GM21447 (cell line): ENCODE data around the gene WEE1.
"Not testable (repeated sequence)": the region's sequence is repeated elsewhere in the genome, so short reads cannot be mapped to it uniquely, and the experiment has no call there.

ENCODE experiments used
- ATAC-seq: cut with Tn5 transposase; IDR thresholded peaks from one replicate; pipeline ENCODE4 v1.9.1; 2021; ENCODE audit not compliant: unreplicated experiment

WEE1 gene

DNA sequence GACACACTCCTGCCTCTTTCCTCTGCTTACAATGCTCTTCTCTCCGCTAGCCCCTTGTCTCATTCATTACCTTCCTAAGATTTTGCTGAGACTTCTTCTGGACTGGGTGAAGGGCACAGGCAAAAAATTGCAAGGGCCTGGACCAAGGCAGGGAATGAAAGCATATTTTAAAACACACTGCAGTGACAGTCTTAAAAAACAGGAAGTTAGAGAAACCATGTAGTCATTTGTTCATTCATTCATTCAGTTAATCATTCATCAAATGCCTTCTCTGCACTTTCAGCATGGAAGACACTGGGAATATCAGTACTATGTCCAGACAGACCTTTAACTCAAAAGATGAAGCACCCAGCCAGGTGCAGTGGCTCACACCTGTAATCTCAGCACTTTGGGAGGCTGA lies 45.5 kb downstream of the WEE1 start:
- no peak for ATAC-seq

DNA sequence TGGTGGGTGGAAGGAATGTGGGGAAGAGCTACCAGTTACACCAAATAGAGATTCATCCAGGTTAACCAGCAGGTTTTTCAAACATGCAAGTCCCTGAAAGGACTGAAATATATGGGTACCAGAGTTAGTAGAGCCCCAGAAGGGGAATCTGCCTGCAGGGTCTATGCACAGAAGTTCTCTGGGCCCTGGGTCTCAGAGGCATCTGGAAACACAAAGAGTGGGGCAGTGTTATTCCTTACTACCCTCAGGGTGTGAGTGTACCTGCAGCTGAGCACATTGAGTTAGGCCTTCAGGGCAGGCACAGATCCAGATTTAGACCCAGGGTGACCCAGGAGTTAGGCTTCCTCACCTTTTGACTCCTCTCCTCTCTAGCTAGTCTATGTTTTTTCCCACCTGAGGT lies 46.5 kb downstream of the WEE1 start:
- no peak for ATAC-seq

DNA sequence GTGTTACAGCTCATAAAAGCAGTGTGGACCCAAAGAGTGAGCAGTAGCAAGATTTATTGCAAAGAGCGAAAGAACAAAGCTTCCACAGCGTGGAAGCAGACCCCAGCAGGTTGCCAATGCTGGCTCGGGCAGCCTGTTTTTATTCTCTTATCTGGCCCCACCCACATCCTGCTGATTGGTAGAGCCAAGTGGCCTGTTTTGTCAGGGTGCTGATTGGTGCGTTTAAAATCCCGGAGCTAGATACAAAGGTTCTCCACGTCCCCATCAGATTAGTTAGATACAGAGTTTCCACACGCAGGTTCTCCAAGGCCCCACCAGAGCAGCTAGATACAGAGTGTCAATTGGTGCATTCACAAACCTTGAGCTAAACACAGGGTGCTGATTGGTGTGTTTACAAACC lies 48.9 kb downstream of the WEE1 start:
- ATAC-seq: not testable (repeated sequence)

DNA sequence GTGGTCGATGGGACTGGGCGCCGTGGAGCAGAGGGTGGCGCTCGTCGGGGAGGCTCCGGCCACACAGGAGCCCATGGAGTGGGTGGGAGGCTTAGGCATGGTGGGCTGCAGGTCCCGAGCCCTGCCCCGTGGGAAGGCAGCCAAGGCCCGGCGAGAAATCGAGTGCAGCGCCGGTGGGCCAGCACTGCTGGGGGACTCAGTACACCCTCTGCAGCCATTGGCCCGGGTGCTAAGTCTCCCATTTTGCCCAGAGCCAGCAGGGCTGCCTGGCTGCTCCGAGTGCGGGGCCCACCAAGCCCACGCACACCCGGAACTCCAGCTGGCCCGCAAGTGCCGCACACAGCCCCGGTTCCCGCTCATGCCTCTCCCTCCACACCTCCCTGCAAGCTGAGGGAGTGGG lies 49.6 kb downstream of the WEE1 start:
- not testable (repeated sequence) for ATAC-seq

DNA sequence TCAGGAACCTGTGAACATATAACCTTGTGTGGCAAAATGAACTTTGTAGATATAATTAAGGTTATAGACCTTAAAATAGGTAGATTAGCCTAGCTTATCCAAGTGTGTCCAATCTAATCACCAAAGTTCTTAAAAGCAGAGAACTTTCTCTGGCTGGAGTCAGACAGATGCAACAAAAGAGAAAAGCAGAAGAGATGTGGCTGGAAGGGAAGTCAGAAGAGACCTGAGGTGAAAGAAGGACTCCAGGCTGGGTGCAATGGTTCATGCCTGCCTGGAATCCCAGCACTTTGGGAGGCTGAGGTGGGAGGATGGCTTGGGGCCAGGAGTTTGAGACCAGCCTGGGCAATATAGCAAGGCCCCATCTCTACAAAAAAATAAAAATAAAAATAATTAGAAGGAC lies 51.0 kb downstream of the WEE1 start:
- no peak for ATAC-seq

DNA sequence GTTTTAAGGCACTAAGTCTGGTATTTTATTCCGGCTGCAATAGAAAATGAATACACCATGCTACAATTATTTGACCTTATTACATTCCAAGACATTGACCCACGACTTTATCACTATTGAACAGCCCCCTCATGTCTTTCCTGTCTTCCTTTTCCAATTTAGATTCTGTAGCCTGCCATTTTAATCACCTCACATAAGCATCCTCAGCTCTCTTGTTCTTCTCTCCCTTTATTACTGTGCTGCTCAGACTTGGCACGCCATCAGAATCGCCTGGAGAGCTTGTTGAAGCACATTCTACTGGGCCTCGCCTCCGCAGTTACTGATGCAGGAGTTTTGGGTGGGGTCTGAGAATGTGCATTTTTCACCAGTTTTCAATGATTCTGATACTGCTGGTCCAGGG lies 51.7 kb downstream of the WEE1 start:
- ATAC-seq: no peak

DNA sequence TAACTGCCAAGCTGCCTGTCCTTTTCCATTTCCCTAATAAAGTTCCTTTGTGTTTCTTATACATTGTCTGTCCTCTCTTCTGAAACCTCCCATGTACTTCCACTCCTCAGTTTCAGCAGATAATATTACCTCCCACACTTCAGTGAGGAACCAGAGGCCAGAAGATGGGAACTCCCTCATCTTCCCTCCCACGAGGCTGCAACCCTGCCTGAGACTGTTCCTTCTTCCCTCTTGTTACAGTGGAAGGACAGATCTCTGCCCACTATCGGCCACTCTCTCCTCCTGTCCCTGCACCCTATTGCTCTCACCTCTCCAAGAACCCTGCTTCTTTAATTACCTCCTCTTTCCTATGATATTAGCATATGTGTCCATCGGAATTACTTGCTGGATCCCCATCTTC lies 52.3 kb downstream of the WEE1 start:
- ATAC-seq: no peak

DNA sequence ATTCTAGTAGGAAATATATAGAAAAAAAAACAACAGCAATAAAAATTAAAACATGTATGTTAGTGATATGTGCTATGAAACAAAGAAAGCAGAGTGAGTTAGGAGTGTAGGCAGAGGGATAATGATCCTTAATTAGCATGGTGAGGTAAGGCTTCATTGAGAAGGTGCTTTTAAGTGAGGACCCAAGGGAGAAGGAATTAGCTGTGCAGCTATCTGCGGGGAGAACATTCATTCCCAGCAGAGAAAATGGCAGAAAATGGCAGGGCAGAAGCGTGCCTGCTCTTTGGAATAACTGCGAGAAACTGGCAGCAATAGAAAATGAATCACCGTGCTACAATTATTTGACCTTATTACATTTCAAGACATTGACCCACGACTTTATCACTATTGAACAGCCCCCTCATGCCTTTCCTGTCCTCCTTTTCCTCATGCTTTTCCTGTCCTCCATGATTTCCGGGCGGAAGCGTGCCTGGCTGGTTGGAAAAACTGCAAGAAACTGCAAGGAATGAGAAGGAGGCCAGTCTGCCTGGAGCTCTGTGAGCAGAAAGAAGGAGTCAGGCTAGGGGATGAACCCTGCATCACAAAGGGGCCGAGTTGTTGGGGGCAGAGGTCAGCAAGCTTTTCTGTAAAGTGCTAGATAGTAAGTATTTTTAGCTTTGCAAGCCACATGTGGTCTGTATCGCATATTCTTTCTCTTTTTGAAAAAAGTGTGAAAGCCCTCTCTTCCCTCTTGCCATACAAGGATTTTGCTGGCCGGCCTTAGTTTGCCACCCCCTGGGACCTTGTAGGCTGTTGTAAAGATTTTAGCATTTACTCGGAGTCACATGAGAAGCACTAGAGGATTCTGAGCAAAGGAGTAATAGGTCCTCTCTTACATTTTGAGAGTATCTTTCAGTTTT lies 53.3 kb downstream of the WEE1 start:
- ATAC-seq: no peak

DNA sequence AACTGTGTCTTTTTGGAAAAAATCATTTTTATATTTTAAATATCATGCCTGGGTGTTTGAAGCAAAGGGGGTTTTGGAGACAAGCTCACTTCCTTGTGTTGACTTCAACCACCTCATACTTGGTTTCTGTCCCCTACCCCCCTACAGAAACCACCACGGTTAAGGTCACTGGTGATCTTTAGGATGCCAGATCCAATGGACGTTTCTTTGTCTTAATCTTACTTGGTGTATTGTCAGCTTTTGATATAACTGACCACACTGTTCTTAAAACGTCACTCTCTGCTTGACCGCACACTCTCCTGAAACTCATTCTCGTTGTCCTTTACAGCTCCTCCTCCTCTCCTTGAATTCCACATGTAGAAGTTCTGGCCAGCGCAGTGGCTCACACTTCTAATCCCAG lies 55.6 kb downstream of the WEE1 start:
- ATAC-seq: peak; percentile 58

DNA sequence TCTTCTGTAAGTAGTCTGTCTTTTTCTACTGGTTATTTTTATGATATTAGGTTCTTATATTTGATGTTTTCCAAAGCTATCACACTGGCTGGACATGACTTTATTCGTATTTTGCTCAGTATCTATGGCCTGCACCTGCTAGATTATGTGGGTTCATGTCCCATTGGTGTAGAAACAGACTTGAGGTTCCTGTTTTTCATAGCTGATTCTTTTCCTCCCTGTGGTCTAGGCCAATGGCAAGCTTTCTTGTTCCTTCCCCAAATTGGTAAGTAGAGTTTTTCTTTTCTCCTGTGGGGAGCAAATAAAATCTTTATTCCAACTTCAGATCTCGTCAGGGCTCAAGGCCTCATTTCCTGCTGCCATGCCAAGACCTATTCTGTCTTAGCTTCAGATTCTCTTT lies 60.2 kb downstream of the WEE1 start:
- ATAC-seq: no peak

DNA sequence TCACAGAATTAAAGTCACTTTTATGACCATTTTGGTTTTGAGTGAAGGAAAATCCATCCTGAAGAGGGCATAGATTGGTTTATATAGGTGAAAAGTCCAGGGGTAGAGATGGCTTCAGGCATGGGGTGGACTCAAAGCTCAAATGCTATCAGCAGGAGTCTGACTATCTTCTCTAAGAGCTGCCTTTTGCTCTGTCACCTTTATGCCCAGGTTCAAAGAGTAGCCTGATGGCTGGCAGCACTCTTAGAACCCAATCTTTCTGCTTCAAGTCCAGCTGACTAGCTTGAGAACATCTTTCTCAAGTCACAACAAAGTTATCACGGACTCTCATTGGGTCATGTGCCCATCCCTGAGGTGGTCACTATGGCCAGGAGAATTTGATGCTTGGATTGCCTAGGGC lies 63.2 kb downstream of the WEE1 start:
- ATAC-seq: no peak

DNA sequence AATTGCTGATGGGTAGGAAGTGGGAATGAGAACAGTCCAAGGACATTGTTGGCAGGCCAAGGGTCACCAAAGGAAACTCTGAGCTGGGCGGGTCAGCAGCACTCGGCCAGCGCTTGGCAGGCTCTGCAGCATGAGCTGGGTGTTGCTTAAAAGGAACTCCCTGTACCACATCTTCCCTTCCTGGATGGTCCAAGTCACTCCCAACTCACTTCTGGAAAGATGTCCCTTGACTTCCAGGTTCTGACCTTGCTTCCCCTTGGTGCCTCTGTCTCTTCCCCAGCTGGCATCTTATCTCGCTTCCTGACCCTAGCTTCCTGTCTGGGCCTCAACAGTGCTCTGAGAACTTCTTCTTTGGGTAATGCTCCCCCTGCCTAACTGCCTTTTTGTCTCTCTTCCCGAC lies 65.6 kb downstream of the WEE1 start:
- ATAC-seq: no peak
